WERI-Rb-1 (cell line): ENCODE measurements around the gene DPP10.

ENCODE experiments used
- DNase-seq: peaks from one replicate; pipeline ENCODE4 v3.0.0-alpha.2; 2020
- H3K27ac ChIP-seq: fragments of 250-450 bp; sonication (Bioruptor Pico); 2 replicates; pipeline ENCODE4 v1.5.1; 2020; ENCODE audit warnings: mild to moderate bottlenecking, moderate library complexity
- H3K27me3 ChIP-seq: fragments of 250-450 bp; sonication (Bioruptor Pico); 2 replicates; pipeline ENCODE4 v1.5.1; 2021; ENCODE audit warnings: mild to moderate bottlenecking, low read depth, moderate library complexity; ENCODE audit not compliant: insufficient read depth, severe bottlenecking
- H3K36me3 ChIP-seq: fragments of 250-450 bp; sonication (Bioruptor Pico); 2 replicates; pipeline ENCODE4 v1.5.1; 2020; ENCODE audit warnings: mild to moderate bottlenecking, moderate library complexity
- H3K4me3 ChIP-seq: 2 replicates; pipeline ENCODE4 v1.5.1; 2011; ENCODE audit warnings: low read depth, mild to moderate bottlenecking, control low read depth, low read length
- H3K9me3 ChIP-seq: fragments of 250-450 bp; sonication (Bioruptor Pico); 2 replicates; pipeline ENCODE4 v1.5.1; 2021; ENCODE audit warnings: mild to moderate bottlenecking, moderate library complexity; ENCODE audit not compliant: severe bottlenecking
- CTCF ChIP-seq: IDR thresholded peaks from 2 replicates; pipeline ENCODE4 v1.5.1; 2011; ENCODE audit warnings: low read depth, mild to moderate bottlenecking, control low read depth, inconsistent platforms, low read length

Gene DPP10

GRCh38 chr2:115746151-115746550, 1303.7 kb downstream of the DPP10 start:
- Histone ChIP-seq H3K27ac (no peak overlapping the region), H3K36me3 (peaks cover 45% of the 10 kb centered on the region), H3K4me3 (no peak overlapping the region), H3K27me3 (no peaks in the 10 kb centered on the region), H3K9me3 (no peaks in the 10 kb centered on the region)
- no peak for DNase-seq
- TF ChIP-seq CTCF: no peak

GRCh38 chr2:115757286-115757685, 1314.8 kb downstream of the DPP10 start:
- no peak for DNase-seq
- Histone ChIP-seq H3K9me3 (no peaks in the 10 kb centered on the region), H3K4me3 (no peak overlapping the region), H3K36me3 (peaks cover 5% of the 10 kb centered on the region; the same call in 1 of the 2 replicates), H3K27me3 (no peaks in the 10 kb centered on the region), H3K27ac (no peak overlapping the region)
- TF ChIP-seq CTCF: no peak

GRCh38 chr2:115763601-115764000, 1321.2 kb downstream of the DPP10 start:
- Histone ChIP-seq H3K27me3 (no peaks in the 10 kb centered on the region), H3K9me3 (no peaks in the 10 kb centered on the region), H3K4me3 (no peak overlapping the region), H3K27ac (no peak overlapping the region), H3K36me3 (peaks cover 14% of the 10 kb centered on the region)
- no peak for TF ChIP-seq CTCF
- no peak for DNase-seq

GRCh38 chr2:115771516-115771915, 1329.1 kb downstream of the DPP10 start:
- no peak for DNase-seq
- H3K4me3 ChIP-seq: no peak overlapping the region
- peaks cover 43% of the 10 kb centered on the region for H3K36me3 ChIP-seq
- H3K27me3 ChIP-seq: no peaks in the 10 kb centered on the region
- H3K9me3 ChIP-seq: no peaks in the 10 kb centered on the region
- no peak overlapping the region for H3K27ac ChIP-seq
- no peak for TF ChIP-seq CTCF

- DNase-seq: no peak
- TF ChIP-seq CTCF: no peak
- H3K36me3 ChIP-seq: peaks cover 60% of the 10 kb centered on the region
- no peak overlapping the region for H3K27ac ChIP-seq
- no peaks in the 10 kb centered on the region for H3K27me3 ChIP-seq
- H3K4me3 ChIP-seq: no peak overlapping the region
- H3K9me3 ChIP-seq: no peaks in the 10 kb centered on the region
Measured at GRCh38 chr2:115774361-115774760, 1331.9 kb downstream of the DPP10 start.

GRCh38 chr2:115779085-115779632, 1336.7 kb downstream of the DPP10 start:
- Histone ChIP-seq H3K9me3 (no peaks in the 10 kb centered on the region), H3K4me3 (no peak overlapping the region), H3K27ac (no peak overlapping the region), H3K27me3 (no peaks in the 10 kb centered on the region), H3K36me3 (peaks cover 70% of the 10 kb centered on the region)
- no peak for DNase-seq
- TF ChIP-seq CTCF: no peak
